WTC11 (cell line): ENCODE data around the gene KMT2D. TPM values are rescaled to one million over a fixed set of nuclear protein-coding genes. Genes with fewer than 3 reads are reported as not detected.
A peak's percentile ranks its signal among the peaks of the same experiment; 100 is the strongest.

Experiments used
- ATAC-seq: fragments of 200-7000 bp; cut with Tn5 transposase; 2 replicates; pipeline ENCODE4 v1.10.0; 2021; ENCODE audit warnings: mild to moderate bottlenecking, moderate library complexity
- CTCF ChIA-PET: fragments of 300-600 bp; sonication (Branson Sonifier 250); formaldehyde crosslinking; loops from one replicate; lab custom pipeline; 2021; ENCODE audit warnings: antibody characterized with exemption; lab: Charles Lee
- POLR2A ChIA-PET: fragments of 350-600 bp; sonication (Branson Sonifier 250); formaldehyde crosslinking; loops from one replicate; lab custom pipeline; 2021; ENCODE audit warnings: antibody characterized with exemption; lab: Charles Lee
- DNase-seq: peaks from one replicate; pipeline ENCODE4 v3.0.0; 2021; ENCODE audit warnings: low spot score
- H3K27ac Mint-ChIP-seq: 2 replicates; pipeline ENCODE4 v1.8.0; 2021; ENCODE audit warnings: mixed read lengths
- H3K27me3 Mint-ChIP-seq: 2 replicates; pipeline ENCODE4 v1.8.0; 2021; ENCODE audit warnings: low read depth, mild to moderate bottlenecking, moderate library complexity, mixed read lengths
- H3K36me3 Mint-ChIP-seq: 2 replicates; pipeline ENCODE4 v1.8.0; 2021; ENCODE audit warnings: mixed read lengths
- H3K4me1 Mint-ChIP-seq: 2 replicates; pipeline ENCODE4 v1.8.0; 2022; ENCODE audit warnings: mixed read lengths
- H3K4me3 Mint-ChIP-seq: 2 replicates; pipeline ENCODE4 v1.8.0; 2021; ENCODE audit warnings: mild to moderate bottlenecking, moderate library complexity, mixed read lengths
- H3K9me3 Mint-ChIP-seq: 2 replicates; pipeline ENCODE4 v1.8.0; 2021; ENCODE audit warnings: mixed read lengths
- ARID4B ChIP-seq: sonication (generic); formaldehyde crosslinking; IDR thresholded peaks from 2 replicates; pipeline ENCODE4 v1.8.0; 2023; ENCODE audit warnings: missing genetic modification reagents, mild to moderate bottlenecking, borderline replicate concordance
- CREB1 ChIP-seq: sonication (generic); formaldehyde crosslinking; IDR thresholded peaks from 2 replicates; pipeline ENCODE4 v1.8.0; 2023; ENCODE audit warnings: mild to moderate bottlenecking, missing genetic modification reagents
- CREM ChIP-seq: sonication (generic); formaldehyde crosslinking; IDR thresholded peaks from 2 replicates; pipeline ENCODE4 v1.8.1; 2022; ENCODE audit warnings: mild to moderate bottlenecking, missing genetic modification reagents, moderate library complexity
- ESRRA ChIP-seq: sonication (generic); formaldehyde crosslinking; IDR thresholded peaks from 2 replicates; pipeline ENCODE4 v1.8.1; 2022; ENCODE audit warnings: mild to moderate bottlenecking, missing genetic modification reagents, borderline replicate concordance
- ETV6 ChIP-seq: sonication (generic); formaldehyde crosslinking; IDR thresholded peaks from 2 replicates; pipeline ENCODE4 v1.8.1; 2022; ENCODE audit warnings: mild to moderate bottlenecking, missing genetic modification reagents
- FOXP1 ChIP-seq: sonication (generic); formaldehyde crosslinking; IDR thresholded peaks from 2 replicates; pipeline ENCODE4 v1.8.0; 2022; ENCODE audit warnings: missing genetic modification reagents, mild to moderate bottlenecking, moderate library complexity, borderline replicate concordance
- JAZF1 ChIP-seq: fragments of 250-450 bp; sonication (Bioruptor Pico); IDR thresholded peaks from 2 replicates; pipeline ENCODE4 v1.9.0; 2021; ENCODE audit warnings: moderate library complexity, mild to moderate bottlenecking, inconsistent platforms
- PRDM15 ChIP-seq: sonication (generic); formaldehyde crosslinking; IDR thresholded peaks from 2 replicates; pipeline ENCODE4 v1.8.0; 2022; ENCODE audit warnings: missing genetic modification reagents
- RORB ChIP-seq: fragments of 250-450 bp; sonication (Bioruptor Pico); IDR thresholded peaks from 2 replicates; pipeline ENCODE4 v1.9.0; 2021; ENCODE audit warnings: mild to moderate bottlenecking
- SMAD3 ChIP-seq: sonication (generic); formaldehyde crosslinking; IDR thresholded peaks from 2 replicates; pipeline ENCODE4 v1.8.0; 2022; ENCODE audit warnings: missing genetic modification reagents, mild to moderate bottlenecking, borderline replicate concordance
- SMAD4 ChIP-seq: sonication (generic); formaldehyde crosslinking; IDR thresholded peaks from 2 replicates; pipeline ENCODE4 v1.8.0; 2022; ENCODE audit warnings: mild to moderate bottlenecking, missing genetic modification reagents
- USF2 ChIP-seq: sonication (generic); formaldehyde crosslinking; IDR thresholded peaks from 2 replicates; pipeline ENCODE4 v1.8.1; 2023; ENCODE audit warnings: mild to moderate bottlenecking, missing genetic modification reagents, moderate library complexity
- ZNF138 ChIP-seq: sonication (generic); formaldehyde crosslinking; conservative IDR thresholded peaks from 2 replicates; pipeline ENCODE4 v1.8.1; 2022; ENCODE audit warnings: mild to moderate bottlenecking, moderate library complexity, missing genetic modification reagents
- ZNF219 ChIP-seq: sonication (generic); formaldehyde crosslinking; IDR thresholded peaks from 2 replicates; pipeline ENCODE4 v1.8.0; 2023; ENCODE audit warnings: missing genetic modification reagents, mild to moderate bottlenecking, borderline replicate concordance
- ZNF317 ChIP-seq: sonication (generic); formaldehyde crosslinking; IDR thresholded peaks from 2 replicates; pipeline ENCODE4 v1.8.1; 2023; ENCODE audit warnings: low read depth, mild to moderate bottlenecking, moderate library complexity, missing genetic modification reagents, borderline replicate concordance
- total RNA-seq: library from RNA; stranded (reverse); gene quantifications from 3 replicates; pipeline ENCODE4 v1.2.3, GENCODE V29; 2021

Gene KMT2D
- total RNA-seq, 1 experiment from 2014 or later, result 101 TPM

- TF ChIP-seq PRDM15 (CRISPR knock-in tag) (no peak), ARID4B (no peak), ZNF317 (no peak), RORB (CRISPR knock-in tag) (no peak), CREM (CRISPR knock-in tag) (no peak), ZNF138 (no peak), ETV6 (CRISPR knock-in tag) (no peak), ZNF219 (CRISPR knock-in tag) (no peak), JAZF1 (CRISPR knock-in tag) (no peak), SMAD4 (no peak)
Observed at GRCh38 chr12:49093792-49094159, 33.2 kb upstream of the KMT2D start (continued).

- ChIA-PET POLR2A (interaction anchor here (1.0 to 1.4 kb wide), 2 partner anchors 23 to 28 kb away, joined by 3 to 6 read pairs; partner anchors contain the start of gene RHEBL1), CTCF (interaction anchor here (0.6 to 4.6 kb wide), 35 partner anchors 8 to 265 kb away, joined by 3 to 64 read pairs (median 5); partner anchors contain the start of genes LMBR1L, PRKAG1, RHEBL1 and TUBA1B)
- peaks cover 80% of the 10 kb centered on the region for H3K27me3 Mint-ChIP-seq
- peaks cover 5% of the 10 kb centered on the region; the same call in 1 of the 2 replicates for H3K36me3 Mint-ChIP-seq
- ATAC-seq (no peak), DNase-seq (no peak)
- peaks cover 57% of the 10 kb centered on the region for H3K4me1 Mint-ChIP-seq
- no peaks in the 10 kb centered on the region for H3K9me3 Mint-ChIP-seq
- H3K4me3 Mint-ChIP-seq, result peak overlapping the region; percentile 56
- no peak for TF ChIP-seq USF2 (CRISPR knock-in tag)
- no peak for TF ChIP-seq ESRRA (CRISPR knock-in tag)
- TF ChIP-seq FOXP1 (CRISPR knock-in tag), result no peak
- no peak for TF ChIP-seq SMAD3
- TF ChIP-seq CREB1 (CRISPR knock-in tag), result no peak
- no peak overlapping the region for H3K27ac Mint-ChIP-seq
Observed at GRCh38 chr12:49092816-49093406, 32.3 kb upstream of the KMT2D start.
